GM12873 (cell line): ENCODE data around the gene FFAR4.
A peak's percentile ranks its signal among the peaks of the same experiment; 100 is the strongest.

Source experiments
- TF ChIP-seq, protein P1 (sequence below): IDR thresholded peaks from 2 replicates; pipeline ENCODE4 v1.5.1; 2012; ENCODE audit warnings: low read depth, mild to moderate bottlenecking, moderate library complexity, low read length, control low read depth; ENCODE audit not compliant: insufficient read depth; ENCODE audit errors: missing control alignments

FFAR4 gene

DNA sequence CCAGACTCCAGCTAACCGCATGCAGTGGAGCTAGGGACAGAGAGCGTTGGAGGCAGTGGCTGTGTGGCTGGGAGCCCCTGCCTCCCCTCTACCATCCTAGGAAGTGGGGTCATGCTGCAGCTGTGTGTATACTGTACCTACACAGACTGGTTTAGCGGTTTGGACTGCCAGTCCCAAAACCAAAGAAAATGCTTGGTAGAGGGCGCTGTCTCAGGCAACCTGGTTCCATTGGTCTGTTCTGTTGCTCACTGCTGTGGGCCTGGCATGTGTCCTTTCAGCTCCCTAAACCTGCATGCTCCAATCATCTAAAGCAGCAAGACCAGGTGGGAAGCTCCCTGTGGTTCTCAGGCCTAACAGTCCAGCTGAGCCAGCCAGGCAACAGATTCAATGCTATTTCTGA lies 30.1 kb downstream of the FFAR4 start:
- TF ChIP-seq, protein P1, sequence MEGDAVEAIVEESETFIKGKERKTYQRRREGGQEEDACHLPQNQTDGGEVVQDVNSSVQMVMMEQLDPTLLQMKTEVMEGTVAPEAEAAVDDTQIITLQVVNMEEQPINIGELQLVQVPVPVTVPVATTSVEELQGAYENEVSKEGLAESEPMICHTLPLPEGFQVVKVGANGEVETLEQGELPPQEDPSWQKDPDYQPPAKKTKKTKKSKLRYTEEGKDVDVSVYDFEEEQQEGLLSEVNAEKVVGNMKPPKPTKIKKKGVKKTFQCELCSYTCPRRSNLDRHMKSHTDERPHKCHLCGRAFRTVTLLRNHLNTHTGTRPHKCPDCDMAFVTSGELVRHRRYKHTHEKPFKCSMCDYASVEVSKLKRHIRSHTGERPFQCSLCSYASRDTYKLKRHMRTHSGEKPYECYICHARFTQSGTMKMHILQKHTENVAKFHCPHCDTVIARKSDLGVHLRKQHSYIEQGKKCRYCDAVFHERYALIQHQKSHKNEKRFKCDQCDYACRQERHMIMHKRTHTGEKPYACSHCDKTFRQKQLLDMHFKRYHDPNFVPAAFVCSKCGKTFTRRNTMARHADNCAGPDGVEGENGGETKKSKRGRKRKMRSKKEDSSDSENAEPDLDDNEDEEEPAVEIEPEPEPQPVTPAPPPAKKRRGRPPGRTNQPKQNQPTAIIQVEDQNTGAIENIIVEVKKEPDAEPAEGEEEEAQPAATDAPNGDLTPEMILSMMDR: peak; percentile 21

DNA sequence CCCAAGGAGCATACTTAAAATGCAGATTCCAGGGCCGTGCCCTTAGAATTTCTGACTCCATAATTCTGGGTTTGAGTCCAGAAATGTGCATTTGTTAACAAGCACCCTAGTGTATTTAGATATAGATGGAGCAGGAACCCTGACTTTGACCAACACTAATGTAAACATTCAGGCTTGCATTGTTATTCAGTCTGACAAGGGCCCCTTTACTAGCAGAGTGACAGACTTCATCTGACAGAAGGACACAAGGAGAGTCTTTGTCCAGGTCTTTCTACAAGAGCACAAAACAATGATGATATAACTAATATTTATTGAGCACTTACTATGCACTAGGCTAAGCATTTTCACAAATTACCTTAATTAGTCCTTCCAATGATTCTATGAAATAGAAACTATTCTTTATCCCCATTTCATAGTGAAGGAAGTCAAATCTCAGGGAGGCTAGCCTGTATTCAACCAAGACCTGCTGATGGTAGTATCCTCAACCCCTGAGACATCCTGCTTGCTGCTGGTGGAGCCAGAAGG lies 30.7 kb downstream of the FFAR4 start:
- TF ChIP-seq, protein P1: no peak

DNA sequence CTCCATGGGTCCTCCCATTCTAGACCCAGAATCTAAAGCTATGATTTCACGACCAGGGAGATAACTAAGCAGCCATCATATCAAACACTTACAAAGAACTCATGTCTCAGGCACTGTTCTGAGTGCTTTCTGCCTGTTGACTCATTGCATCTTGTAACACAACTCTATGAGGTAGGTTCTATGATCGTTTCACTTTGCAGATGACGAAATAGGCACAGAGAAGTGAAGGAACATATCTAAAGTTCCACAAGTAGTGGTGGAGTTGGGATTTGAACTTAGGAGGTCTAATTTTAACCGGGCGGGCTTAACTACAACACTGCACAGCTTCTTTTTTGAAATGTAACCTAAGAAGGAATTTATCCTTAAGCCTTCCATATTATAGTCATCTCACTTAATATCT lies 31.7 kb downstream of the FFAR4 start:
- TF ChIP-seq, protein P1: no peak

DNA sequence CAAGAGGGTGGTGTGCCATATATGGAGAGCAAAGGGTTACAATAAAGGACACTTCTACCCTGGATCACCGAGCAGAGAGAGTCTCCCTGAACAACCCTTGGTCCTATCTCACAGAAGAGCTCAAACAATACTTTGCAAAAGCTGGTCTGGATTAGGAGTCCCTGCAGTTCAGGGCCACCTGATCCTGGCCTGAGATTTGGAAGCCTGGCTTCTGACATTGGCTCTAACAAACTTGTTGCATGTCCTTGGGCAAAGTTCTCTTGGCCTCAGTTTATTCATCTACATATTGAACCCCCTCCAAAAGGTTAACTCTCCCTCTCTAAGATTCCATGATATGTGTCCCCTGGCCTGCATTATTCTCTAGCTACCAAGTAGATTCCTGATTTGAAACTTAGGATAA lies 32.9 kb downstream of the FFAR4 start:
- TF ChIP-seq, protein P1: no peak

DNA sequence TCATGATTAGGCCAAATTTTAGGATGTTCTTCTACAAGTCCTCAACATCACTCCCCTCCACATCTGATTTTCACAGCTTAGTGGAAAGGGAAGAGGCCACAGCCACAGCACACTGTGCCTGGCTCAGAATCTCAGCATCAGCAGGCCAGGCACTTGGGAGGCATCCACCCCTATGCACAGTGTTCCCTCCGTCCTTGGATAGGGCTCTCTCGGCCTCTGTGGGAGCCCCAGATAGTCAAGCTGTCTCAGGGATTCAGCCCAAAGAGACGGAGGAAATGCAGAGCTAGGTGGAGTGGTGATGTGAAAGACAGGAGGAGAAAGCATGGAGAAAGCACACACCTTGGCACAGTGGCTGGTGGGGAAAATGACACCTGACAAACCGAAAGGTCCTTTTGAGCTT lies 33.3 kb downstream of the FFAR4 start:
- TF ChIP-seq, protein P1: no peak

DNA sequence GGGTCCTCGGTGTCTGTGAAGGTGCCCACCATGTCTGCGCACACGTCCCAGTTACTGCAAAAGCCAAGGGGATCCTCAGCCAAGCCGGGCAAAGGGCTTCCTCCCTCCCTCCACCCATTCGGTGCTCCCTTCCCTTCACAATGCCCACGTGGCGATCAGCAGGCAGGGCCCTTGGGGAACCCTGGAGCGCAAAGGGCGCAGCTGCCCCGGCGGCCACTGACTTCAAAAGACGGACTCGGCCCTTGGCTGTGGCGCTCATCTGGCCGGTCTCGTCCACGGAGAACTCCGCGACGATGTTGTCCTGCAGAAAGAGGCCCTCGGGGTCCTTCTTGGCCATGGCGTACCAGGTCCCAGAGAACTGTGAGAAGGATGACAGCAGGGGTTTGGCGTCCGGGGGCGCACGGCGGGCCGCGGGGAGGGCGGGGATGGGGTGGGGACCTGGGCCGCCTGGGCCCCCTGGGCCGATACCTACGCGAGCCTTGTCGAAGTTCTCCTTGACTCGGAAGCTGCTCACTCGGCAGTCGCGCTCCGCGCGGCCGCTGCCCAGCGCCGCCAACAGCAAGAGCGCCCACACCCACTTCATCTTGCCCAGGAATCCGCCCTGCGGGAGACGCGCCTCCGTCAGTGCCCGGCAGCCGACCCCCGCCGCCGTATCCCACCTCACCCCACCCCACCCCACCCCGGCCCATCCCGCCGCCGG lies 34.1 kb downstream of the FFAR4 start:
- TF ChIP-seq, protein P1: no peak

DNA sequence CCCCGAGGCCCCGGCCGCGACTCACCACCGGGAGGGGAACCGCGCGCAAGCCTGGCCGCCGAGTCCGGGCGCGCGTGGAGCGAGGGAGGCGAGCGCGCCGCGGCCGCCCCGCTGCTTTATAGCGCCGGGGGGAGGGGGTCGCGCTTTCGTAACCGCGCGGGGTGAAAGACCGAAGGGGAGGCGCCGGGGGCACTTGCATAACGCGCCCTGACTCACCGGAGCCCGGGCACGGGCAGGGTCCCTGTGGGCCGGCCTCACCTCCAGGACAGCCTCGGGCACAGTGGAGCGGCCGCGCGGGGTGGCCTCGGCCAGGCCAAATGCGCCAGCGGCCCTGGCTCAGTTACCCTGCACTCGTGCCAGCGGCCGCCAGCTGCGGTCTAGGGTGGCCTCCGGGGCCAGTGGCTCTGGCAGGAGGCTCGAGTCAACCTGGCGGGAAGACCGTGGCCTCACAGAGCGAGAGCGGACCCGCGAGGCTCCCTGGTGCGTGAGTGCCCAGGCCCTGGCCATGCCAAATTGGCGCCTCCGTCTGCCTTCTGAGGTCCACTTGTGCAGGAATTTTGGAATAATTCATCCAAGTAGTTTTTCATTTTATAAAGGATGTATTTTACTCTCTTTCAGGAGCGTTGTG lies 34.8 kb downstream of the FFAR4 start, which contains the start of gene RBP4:
TSS of gene RBP4 (minus strand) at position 90 of the 628 bp plus-strand sequence. CDS start 207 bp downstream, outside the sequence.
- TF ChIP-seq, protein P1: no peak
